Measurements from ENCODE around the gene CYBA.

The CYBA gene

DNA sequence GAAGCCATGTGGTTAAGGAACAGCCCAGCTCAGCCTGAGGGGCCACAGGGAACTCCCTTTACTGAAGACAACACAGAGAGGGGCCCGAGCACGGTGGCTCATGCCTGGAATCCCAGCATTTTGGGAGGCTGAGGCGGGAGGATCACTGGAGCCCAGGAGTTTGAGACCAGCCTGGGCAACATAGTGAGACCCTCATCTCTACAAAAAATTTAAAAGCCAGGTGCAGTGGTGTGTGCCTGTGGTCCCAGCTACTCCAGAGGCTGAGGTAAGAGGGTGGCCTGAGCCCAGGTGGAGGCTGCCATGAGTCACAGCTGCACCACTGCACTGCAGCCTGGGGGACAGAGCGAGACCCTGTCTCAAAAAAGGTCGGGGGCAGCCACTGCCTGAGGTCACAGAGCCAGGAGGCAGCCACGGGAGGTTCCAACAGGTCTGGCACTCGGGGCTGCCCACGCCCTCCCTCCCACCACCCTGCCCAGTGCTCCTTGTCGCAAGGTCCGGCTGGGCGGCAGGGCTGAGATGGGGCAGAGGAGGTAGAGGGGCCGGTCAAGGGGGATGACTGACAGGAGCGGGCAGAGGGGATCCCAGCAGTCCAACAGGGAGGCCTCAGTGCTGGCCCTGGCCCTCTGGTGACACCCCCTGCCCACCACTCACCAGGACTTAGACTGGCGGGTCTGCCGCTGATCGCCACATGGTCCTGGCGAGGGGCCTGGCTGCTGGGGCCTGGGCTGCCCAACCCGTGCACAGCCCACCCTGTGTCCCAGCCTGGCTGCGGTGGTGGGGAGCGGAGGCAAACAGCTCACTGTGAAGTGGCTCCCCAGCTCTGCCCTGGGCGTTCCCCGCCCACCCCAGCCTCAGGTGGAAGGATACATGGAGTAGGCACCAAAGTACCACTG lies 3.4 kb downstream of the CYBA start:
- DNase-seq (ENCODE audit: low read depth in 2 of 2) = no peak

- DNase-seq (ENCODE audit: low read depth in 2 of 2) = no peak
Observed at GRCh38 chr16:88646345-88647034, 4.4 kb downstream of the CYBA start.

DNA sequence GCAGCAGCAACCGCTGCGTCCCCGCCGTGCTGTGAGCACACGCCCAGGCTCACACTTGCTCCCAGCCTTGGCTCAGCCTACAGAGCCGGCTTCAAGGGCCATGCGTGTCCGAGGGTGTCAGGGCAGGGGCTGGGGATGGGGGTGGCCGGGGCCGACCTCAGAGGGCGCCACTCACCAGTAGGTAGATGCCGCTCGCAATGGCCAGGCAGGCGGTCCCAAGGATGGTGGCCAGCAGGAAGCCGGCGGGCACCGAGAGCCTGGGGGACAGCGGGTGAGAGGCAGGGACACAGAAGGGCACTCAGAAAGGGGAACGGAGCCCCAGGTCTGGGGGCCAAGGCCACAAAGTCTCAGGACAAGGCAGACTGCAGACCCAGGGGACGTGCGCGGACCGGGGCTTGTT lies 4.9 kb downstream of the CYBA start:
- no peak for DNase-seq (ENCODE audit: low read depth in 2 of 2)

GRCh38 chr16:88645455-88645854 lies 5.4 kb downstream of the CYBA start:
- DNase-seq (ENCODE audit: low read depth in 2 of 2) = no peak

DNA sequence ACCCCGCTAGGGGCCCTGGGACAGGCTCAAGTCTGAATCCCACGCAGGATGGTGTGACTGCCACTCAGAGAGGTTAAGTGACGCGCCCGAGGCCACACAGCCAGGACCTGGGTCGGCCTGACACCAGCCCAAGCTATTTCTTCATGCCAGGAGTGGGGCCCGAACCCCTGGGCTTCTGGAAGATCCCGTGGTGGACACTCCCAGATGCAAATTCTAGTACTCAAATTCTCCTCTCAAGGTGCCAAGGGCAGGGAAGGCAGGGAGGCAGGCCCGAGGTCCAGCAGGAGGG lies 7.3 kb downstream of the CYBA start:
- DNase-seq (ENCODE audit: low read depth in 2 of 2) = no peak

DNA sequence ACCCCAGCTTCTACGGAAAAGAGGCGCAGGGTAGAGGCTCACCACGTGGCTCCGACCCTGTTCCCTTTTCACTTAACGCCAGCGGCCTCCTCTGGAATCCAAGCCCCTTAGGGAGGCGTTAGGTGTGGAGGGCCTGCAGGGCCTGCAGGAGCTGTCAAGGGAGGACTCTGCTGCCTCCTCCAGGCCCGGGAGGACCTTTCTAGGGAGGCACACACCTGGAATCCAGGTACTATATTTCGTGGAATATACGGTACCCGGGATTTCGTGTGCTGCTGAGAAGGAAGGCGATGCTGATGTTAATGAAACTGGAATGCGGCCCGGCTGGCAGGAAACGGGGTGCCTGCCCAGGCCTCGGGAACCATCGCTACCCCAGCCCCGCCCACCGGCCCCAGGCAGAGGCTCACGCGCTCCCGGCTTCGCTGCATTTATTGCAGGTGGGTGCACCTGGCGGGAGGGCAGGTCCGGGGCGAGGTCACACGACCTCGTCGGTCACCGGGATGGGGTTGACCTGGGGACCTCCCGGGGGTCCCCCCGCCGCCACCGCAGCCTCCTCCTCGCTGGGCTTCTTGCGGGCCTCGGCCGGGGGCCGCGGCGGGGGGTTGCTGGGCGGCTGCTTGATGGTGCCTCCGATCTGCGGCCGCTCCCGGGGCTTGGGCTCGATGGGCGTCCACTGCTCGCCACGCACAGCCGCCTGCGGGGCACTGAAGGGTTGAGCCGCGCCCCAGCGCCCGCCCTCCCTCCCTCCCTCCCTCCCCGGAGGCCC lies 7.8 kb downstream of the CYBA start:
- DNase-seq (ENCODE audit: low read depth in 2 of 2) = no peak

GRCh38 chr16:88640498-88641247 lies 10.2 kb downstream of the CYBA start:
- DNase-seq (ENCODE audit: low read depth in 2 of 2) = no peak

DNA sequence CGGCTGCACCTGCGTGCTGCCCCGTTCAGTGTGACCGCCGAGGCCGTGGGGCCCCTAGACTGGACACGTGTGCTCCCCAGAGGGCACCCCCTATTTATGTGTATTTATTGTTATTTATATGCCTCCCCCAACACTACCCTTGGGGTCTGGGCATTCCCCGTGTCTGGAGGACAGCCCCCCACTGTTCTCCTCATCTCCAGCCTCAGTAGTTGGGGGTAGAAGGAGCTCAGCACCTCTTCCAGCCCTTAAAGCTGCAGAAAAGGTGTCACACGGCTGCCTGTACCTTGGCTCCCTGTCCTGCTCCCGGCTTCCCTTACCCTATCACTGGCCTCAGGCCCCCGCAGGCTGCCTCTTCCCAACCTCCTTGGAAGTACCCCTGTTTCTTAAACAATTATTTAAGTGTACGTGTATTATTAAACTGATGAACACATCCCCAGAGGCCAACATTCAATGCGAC lies 10.8 kb downstream of the CYBA start:
- DNase-seq (ENCODE audit: low read depth in 2 of 2) = no peak

GRCh38 chr16:88639231-88640038 lies 11.4 kb downstream of the CYBA start:
- no peak for DNase-seq (ENCODE audit: low read depth in 2 of 2)

DNA sequence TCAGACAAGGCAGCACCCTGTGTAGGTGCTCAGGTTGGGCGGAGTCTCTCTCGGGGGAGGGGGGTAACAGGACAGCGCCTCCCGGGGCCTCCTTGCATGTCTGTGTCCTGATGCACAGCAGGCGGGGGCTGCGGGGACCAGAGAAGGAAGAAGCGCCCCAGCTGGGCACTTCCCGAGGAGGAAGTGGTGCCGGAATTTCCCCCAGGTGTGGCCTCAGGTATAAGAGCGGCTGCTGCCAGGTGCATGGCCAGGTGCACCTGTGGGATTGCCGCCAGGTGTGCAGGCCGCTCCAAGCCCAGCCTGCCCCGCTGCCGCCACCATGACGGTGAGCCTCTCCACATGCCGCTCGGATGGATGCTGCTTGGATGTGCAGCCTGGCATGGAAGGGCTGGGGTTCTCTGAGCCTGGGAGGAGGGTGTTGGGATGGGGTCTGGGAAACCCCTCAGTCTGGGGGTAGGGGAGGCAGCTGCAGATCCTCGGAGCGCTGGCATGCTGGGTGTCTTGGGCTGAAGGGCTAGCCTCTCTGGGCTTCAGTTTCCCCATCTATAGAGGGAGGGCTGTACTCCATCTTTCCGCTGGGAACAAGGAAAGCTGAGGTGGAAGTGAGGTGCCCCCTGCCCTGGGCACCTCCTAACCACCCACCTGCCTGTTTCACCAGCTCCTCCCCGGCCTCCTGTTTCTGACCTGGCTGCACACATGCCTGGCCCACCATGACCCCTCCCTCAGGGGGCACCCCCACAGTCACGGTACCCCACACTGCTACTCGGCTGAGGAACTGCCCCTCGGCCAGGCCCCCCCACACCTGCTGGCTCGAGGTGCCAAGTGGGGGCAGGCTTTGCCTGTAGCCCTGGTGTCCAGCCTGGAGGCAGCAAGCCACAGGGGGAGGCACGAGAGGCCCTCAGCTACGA lies 12.3 kb downstream of the CYBA start, which contains the start of gene IL17C:
TSS of gene IL17C (plus strand) at position 250 of the 908 bp plus-strand sequence. CDS start at position 320, 70 bp downstream.
- DNase-seq (ENCODE audit: low read depth in 2 of 2) = no peak

GRCh38 chr16:88636488-88637265 lies 14.2 kb downstream of the CYBA start:
- no peak for DNase-seq (ENCODE audit: low read depth in 2 of 2)

DNA sequence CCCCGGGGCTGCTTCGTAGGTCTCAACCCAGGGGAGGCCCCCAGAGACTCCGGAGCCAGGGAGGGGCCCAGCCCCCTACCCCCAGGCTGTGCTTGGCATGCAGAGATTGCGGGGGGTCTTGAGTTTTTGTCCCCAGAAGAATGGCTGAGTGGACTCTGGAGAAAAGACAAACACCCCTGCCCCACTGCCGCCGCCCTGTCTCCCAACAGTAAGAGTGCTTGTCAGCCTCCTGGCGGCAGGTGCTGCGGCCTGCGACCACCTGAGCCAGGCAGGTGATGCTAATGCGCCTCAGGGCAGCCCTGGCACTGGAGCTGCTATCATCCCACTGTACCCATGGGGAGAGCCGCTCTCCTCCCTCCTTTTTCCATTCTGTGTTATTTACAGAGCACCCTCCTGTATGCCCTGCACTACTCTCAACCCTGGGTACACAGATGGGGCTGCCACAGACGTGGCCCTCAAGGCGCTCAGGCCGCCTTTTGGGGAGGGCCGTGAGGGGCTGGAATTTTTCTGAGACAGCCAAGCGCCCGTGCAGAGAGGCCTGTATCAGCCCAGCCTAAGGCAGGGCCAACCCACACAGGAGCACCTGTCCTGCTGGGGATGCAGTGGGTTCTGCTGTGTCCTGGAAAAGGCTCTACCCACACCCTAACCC lies 15.1 kb downstream of the CYBA start:
- DNase-seq (ENCODE audit: low read depth in 2 of 2) = no peak

DNA sequence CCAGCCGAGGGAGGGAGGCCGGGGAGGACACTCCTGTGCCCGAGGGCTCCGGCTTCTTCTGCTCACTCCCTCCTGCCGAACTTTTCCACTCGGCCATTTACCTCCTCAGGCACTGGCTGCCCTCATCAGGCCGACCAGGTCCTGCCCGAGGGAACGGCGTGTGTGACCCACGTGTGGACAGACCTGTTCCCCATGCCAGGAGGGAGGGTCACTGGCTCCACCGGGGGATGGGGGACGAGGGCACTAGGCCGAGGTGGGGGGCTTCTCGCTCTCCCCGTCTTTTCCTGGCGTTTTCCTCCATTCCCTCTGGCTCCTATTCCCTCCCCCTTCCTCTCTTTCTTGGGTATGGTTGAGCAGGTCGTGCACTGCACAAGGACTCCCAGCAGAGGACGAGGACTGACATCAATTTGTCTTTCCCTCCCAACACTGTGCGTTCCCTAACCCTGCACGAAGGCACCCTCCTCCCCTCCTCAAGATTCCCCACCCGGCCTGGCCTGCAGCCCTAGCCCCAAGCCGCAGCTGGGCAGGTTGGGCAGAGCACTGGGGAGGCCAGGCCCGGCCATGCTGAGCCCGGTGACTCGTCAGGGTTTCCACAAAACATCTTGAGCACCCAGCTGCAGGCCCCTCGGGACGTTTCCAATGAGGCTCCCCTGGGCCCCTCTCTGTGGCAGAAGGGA lies 15.7 kb downstream of the CYBA start:
- DNase-seq (ENCODE audit: low read depth in 2 of 2) = no peak

DNA sequence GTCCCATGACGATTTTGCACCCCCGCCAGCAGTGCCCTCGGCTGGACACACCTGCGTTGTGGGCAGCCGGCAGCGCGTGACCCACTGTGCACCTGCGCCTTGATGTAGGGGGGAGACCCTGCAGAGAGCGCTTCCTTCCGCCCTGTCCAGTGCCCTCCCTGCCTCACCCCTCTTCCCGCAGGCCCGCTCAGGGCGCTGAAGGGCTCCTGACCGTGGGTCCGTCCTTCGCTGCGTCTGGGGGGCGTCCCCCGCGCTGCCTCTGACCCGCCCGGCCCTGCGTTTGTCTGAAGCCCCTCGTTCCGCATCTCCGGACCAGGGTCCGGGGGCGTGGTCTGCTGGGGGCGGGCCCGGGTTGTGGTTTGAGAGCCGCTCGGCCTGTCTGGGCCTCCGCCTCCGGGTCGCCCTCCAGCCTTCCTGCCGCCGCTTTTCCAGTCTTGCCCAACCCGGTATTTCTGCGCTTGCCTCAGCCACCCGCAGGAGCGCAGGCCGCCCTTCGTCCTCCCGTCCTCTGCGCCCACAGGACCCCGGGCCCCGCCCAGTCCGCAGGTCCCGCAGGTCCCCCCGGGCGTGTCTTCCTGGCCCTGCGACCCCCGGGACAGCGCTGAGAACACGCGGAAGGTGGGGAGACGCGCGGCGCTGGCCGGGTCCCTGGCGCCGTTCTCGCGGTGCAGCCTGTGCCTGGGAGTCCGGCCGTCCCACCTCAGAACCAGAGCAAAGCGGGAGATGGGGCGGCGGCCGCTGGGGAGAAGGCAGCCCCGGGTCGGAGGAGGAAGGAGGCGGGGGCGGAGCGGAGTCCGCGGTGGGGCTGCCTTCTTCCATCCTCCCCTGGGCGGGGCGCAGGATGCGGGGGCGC lies 16.5 kb downstream of the CYBA start:
- peak in 1 of 2 donors; percentile 45 for DNase-seq (ENCODE audit: low read depth in 2 of 2)

DNA sequence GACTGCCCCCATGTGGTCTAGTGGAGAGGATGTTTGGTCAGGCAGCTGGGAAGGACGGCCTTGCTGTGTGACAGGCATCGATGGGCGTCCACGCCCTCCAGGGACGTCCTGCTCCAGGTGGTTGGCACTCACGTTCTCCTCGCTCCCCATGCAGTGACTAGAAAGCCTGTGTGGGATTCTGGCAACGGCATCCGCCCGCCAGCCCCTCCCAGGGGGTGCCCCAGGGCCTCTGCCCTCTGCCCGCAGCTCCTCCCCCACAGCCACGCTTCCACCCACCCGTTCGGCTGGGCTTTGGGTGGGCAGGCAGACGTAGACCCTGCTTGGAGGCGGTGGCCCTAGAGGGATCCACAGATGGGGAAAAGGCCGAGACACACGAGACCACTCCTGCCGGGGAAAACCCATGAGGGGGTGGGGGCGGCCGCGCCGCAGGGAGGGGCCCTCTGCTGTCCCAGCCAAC lies 17.1 kb downstream of the CYBA start:
- DNase-seq (ENCODE audit: low read depth in 2 of 2) = peak in 1 of 2 donors; percentile 43

DNA sequence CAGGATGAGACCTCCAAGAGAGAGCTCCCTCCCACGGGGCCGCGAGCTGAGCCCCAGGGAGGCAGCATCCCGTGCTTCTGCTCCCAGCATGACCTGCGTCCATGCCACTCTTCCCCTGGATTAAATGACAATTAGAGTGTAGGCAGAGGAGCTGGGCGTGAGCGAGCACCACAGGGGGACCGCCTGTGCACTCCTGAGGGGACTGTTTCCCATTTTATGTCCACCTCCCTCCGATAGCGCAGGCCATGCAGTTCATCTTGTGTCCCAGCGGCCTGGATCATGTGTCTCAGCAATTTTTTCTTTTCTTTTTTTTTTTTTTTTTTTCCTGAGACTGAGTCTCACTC lies 18.3 kb downstream of the CYBA start:
- DNase-seq (ENCODE audit: low read depth in 2 of 2) = no peak

Measured in stimulated activated CD4-positive, alpha-beta T cell treated with anti-CD3 and anti-CD28 coated beads, Interleukin-15, amount 100 ng/mL, for 48 hours (primary cell).